GM21619 (cell line): ENCODE results near the gene PRLR.

Source experiments
- ATAC-seq: cut with Tn5 transposase; IDR thresholded peaks from one replicate; pipeline ENCODE4 v1.9.1; 2021; ENCODE audit not compliant: unreplicated experiment

Gene PRLR

GRCh38 chr5:35009657-35010056, 220.6 kb downstream of the PRLR start:
- ATAC-seq, result no peak

GRCh38 chr5:35009019-35009418, 221.3 kb downstream of the PRLR start:
- ATAC-seq, result no peak

GRCh38 chr5:35004771-35005170, 225.5 kb downstream of the PRLR start:
- no peak for ATAC-seq

GRCh38 chr5:35004200-35004599, 226.1 kb downstream of the PRLR start:
- ATAC-seq, result no peak

GRCh38 chr5:35003018-35003957, 227.0 kb downstream of the PRLR start:
- peak; percentile 72 for ATAC-seq

GRCh38 chr5:35002459-35002858, 227.8 kb downstream of the PRLR start:
- ATAC-seq, result no peak

GRCh38 chr5:35001842-35002241, 228.4 kb downstream of the PRLR start:
- ATAC-seq, result no peak
